NCI-H128 (cell line): ENCODE measurements around the gene GRIK1.

ENCODE experiments used
- DNase-seq: peaks from one replicate; lab custom pipeline; 2025; ENCODE audit not compliant: unreplicated experiment; lab: John Stamatoyannopoulos, UW

GRIK1 gene

GRCh38 chr21:29676395-29676794 lies 263.4 kb downstream of the GRIK1 start:
- DNase-seq, result no peak

GRCh38 chr21:29675451-29675850 lies 264.3 kb downstream of the GRIK1 start:
- no peak for DNase-seq

GRCh38 chr21:29674343-29674742 lies 265.5 kb downstream of the GRIK1 start:
- no peak for DNase-seq

- no peak for DNase-seq
Measured at GRCh38 chr21:29673096-29673610, 266.6 kb downstream of the GRIK1 start.

- DNase-seq, result no peak
Measured at GRCh38 chr21:29671728-29672127, 268.1 kb downstream of the GRIK1 start.

GRCh38 chr21:29670228-29670627 lies 269.6 kb downstream of the GRIK1 start:
- no peak for DNase-seq

- no peak for DNase-seq
Measured at GRCh38 chr21:29669416-29669815, 270.4 kb downstream of the GRIK1 start.

GRCh38 chr21:29667651-29668050 lies 272.1 kb downstream of the GRIK1 start:
- no peak for DNase-seq

- no peak for DNase-seq
Measured at GRCh38 chr21:29664615-29665014, 275.2 kb downstream of the GRIK1 start.

- no peak for DNase-seq
Measured at GRCh38 chr21:29661672-29662442, 277.9 kb downstream of the GRIK1 start.

- no peak for DNase-seq
Measured at GRCh38 chr21:29660047-29660720, 279.6 kb downstream of the GRIK1 start.

GRCh38 chr21:29658934-29659203 lies 280.9 kb downstream of the GRIK1 start:
- no peak for DNase-seq

GRCh38 chr21:29658177-29658933 lies 281.4 kb downstream of the GRIK1 start:
- DNase-seq, result no peak

- no peak for DNase-seq
Measured at GRCh38 chr21:29657240-29657989, 282.4 kb downstream of the GRIK1 start.

GRCh38 chr21:29656504-29657239 lies 283.1 kb downstream of the GRIK1 start:
- no peak for DNase-seq

GRCh38 chr21:29655577-29655976 lies 284.2 kb downstream of the GRIK1 start:
- DNase-seq, result no peak

- no peak for DNase-seq
Measured at GRCh38 chr21:29654855-29655254, 284.9 kb downstream of the GRIK1 start.

GRCh38 chr21:29654203-29654602 lies 285.6 kb downstream of the GRIK1 start:
- no peak for DNase-seq

GRCh38 chr21:29650523-29651022 lies 289.2 kb downstream of the GRIK1 start:
- DNase-seq, result no peak

GRCh38 chr21:29649406-29649814 lies 290.4 kb downstream of the GRIK1 start:
- no peak for DNase-seq
